ENCODE data around the gene DAB1. TPM values are rescaled to one million over a fixed set of nuclear protein-coding genes. Genes with fewer than 3 reads are reported as not detected.

The DAB1 gene
- total RNA-seq, 1 experiment from 2014 or later = not detected

DNA sequence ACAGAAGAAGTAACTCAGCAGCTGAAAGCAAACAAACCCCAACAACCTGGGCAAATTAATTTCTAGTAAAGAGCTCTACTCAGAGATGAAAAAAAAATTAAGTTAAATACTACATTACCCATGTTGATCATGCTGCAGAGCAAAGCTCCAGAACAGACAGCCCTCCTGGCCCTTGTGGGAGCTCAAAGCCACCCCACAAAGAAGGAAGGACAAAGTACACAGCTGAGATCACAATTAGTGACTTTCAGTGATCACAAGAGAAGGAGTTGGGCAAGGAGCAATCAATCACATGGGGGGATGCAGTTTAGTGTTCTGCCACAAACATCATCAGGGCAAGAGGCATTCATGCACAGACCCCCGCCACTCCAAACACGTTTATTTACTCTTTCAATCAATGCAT, 114.2 kb downstream of the DAB1 start:
- Histone ChIP-seq H3K27ac (ENCODE audit: low read depth, low read length) (no peak overlapping the region), H3K4me1 (ENCODE audit: control insufficient read depth in 1 of 2, insufficient read depth in 2 of 2, low read length in 2 of 2) (no peaks in the 10 kb centered on the region), H3K36me3 (ENCODE audit: control insufficient read depth in 1 of 2, insufficient read depth in 2 of 2, low read length in 2 of 2) (no peaks in the 10 kb centered on the region), H2AFZ (ENCODE audit: low read depth, low read length, poor library complexity, severe bottlenecking) (no peak overlapping the region), H4K20me1 (ENCODE audit: insufficient read depth) (no peaks in the 10 kb centered on the region), H3K4me2 (ENCODE audit: low read length) (no peak overlapping the region), H3K27me3 (ENCODE audit: insufficient read depth, low read length) (no peaks in the 10 kb centered on the region), H3K9me3 (ENCODE audit: control insufficient read depth in 1 of 2, insufficient read depth in 1 of 2, low read depth in 1 of 2, low read length in 2 of 2) (no peaks in the 10 kb centered on the region), H3K4me3 (replicated peaks in 1 of 2; ENCODE audit: low read depth in 1 of 2, low read length in 2 of 2) (no peak overlapping the region), H3K9me2 (ENCODE audit: insufficient read depth) (no peaks in the 10 kb centered on the region), H3K9ac (ENCODE audit: low read length) (no peak overlapping the region), H3K79me2 (ENCODE audit: insufficient read depth, low read length) (no peaks in the 10 kb centered on the region)
- TF ChIP-seq, protein P1, sequence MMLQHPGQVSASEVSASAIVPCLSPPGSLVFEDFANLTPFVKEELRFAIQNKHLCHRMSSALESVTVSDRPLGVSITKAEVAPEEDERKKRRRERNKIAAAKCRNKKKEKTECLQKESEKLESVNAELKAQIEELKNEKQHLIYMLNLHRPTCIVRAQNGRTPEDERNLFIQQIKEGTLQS (IDR thresholded peaks at IDR 0.05) = no peak
- TF ChIP-seq, protein P2, sequence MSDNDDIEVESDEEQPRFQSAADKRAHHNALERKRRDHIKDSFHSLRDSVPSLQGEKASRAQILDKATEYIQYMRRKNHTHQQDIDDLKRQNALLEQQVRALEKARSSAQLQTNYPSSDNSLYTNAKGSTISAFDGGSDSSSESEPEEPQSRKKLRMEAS (IDR thresholded peaks at IDR 0.05) = no peak
- TF ChIP-seq, protein P3, sequence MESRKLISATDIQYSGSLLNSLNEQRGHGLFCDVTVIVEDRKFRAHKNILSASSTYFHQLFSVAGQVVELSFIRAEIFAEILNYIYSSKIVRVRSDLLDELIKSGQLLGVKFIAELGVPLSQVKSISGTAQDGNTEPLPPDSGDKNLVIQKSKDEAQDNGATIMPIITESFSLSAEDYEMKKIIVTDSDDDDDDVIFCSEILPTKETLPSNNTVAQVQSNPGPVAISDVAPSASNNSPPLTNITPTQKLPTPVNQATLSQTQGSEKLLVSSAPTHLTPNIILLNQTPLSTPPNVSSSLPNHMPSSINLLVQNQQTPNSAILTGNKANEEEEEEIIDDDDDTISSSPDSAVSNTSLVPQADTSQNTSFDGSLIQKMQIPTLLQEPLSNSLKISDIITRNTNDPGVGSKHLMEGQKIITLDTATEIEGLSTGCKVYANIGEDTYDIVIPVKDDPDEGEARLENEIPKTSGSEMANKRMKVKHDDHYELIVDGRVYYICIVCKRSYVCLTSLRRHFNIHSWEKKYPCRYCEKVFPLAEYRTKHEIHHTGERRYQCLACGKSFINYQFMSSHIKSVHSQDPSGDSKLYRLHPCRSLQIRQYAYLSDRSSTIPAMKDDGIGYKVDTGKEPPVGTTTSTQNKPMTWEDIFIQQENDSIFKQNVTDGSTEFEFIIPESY (IDR thresholded peaks at IDR 0.05; ENCODE audit: extremely low read depth, insufficient replicate concordance, low read length) = no peak
- TF ChIP-seq ZNF274 (IDR thresholded peaks at IDR 0.05; ENCODE audit: low read depth, low read length) (no peak), CEBPB (IDR thresholded peaks at IDR 0.05; ENCODE audit: low read depth) (no peak), ZFX (IDR thresholded peaks at IDR 0.05) (no peak), EGR1 (IDR thresholded peaks at IDR 0.05; ENCODE audit: low read depth) (no peak), SRF (IDR thresholded peaks at IDR 0.05; ENCODE audit: low read depth) (no peak), POLR2A (IDR thresholded peaks at IDR 0.05; ENCODE audit: borderline replicate concordance, extremely low read depth, insufficient read depth, insufficient read length) (no peak), EZH2 (IDR thresholded peaks at IDR 0.05) (no peak), POLR2AphosphoS5 (IDR thresholded peaks at IDR 0.05; ENCODE audit: low read depth, low read length) (no peak), RAD21 (IDR thresholded peaks at IDR 0.05; ENCODE audit: low read depth) (no peak), ELF1 (IDR thresholded peaks at IDR 0.05; ENCODE audit: borderline replicate concordance, low read depth) (no peak), YY1 (IDR thresholded peaks at IDR 0.05; ENCODE audit: extremely low read depth, insufficient replicate concordance, low read depth, low read length) (no peak), EZH2phosphoT487 (IDR thresholded peaks at IDR 0.05; ENCODE audit: borderline replicate concordance) (no peak), CBX3 (IDR thresholded peaks at IDR 0.05; ENCODE audit: low read depth) (no peak), TCF7L2 (IDR thresholded peaks at IDR 0.05; ENCODE audit: borderline replicate concordance, extremely low read depth, insufficient read depth, insufficient read length) (no peak), JUND (IDR thresholded peaks at IDR 0.05) (no peak), SIN3A (IDR thresholded peaks at IDR 0.05; ENCODE audit: low read depth) (no peak)
- RAD21 ChIA-PET (ENCODE audit: low non-redundant PET in 1 of 2, low total read pairs in 2 of 2, uncharacterized antibody in 2 of 2, unreplicated experiment in 2 of 2) = no interaction called here
- BruUV-seq (replicated peaks) = no TSS peak
- ATAC-seq (no peak), DNase-seq (ENCODE audit: low read depth, low spot score) (no peak)
- CTCF ChIA-PET = no interaction called here
- POLR2A ChIA-PET = no interaction called here
- intact Hi-C loops (cut with micrococcal nuclease) = no loop called here

All from HCT116 (cell line).